ENCODE measurements around the gene CD99L2. TPM values are rescaled to one million over a fixed set of nuclear protein-coding genes. Genes with fewer than 3 reads are reported as not detected.

CD99L2 gene
- total RNA-seq, 1 experiment from 2014 or later: 7.3 TPM

DNA sequence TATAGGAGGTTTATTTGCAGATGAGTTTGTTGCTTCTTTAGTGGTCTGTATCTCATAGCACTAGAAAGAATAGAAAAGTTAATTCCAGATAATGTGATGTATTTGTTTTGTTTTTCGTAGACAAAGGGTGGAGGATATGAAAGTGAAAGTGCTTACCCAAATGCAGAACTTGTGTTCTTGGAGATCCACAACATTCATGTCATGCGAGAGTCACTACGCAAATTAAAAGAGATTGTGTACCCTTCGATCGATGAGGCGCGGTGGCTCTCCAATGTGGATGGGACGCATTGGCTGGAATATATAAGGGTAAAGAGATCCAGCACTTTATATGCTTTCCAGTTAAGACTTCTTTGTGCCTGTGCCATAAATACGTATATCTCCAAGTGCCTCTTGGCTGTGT lies 162.0 kb downstream of the CD99L2 start:
- H3K23ac ChIP-seq (ENCODE audit: insufficient read length, low read depth, low read length): no peak overlapping the region
- no peak overlapping the region for H3K4me2 ChIP-seq (ENCODE audit: insufficient read depth, insufficient read length, low read length)

More for the DNA sequence above, 162.0 kb downstream of the CD99L2 start:
- H3K4ac ChIP-seq (ENCODE audit: low read depth, low read length): no peak overlapping the region
- no peak overlapping the region for H2BK20ac ChIP-seq (ENCODE audit: low read depth, low read length, poor library complexity, severe bottlenecking)
- H2AFZ ChIP-seq (ENCODE audit: low read length): no peak overlapping the region
- H3K27ac Mint-ChIP-seq: no peak overlapping the region; a peak in 1 of 7 replicates
- H3K79me2 ChIP-seq (ENCODE audit: insufficient read depth, low read length): no peaks in the 10 kb centered on the region
- H3K23me2 ChIP-seq (ENCODE audit: insufficient read length, low read depth, low read length, poor library complexity, severe bottlenecking): no peaks in the 10 kb centered on the region
- H4K20me1 ChIP-seq (ENCODE audit: control insufficient read depth, insufficient read depth, insufficient read length): no peaks in the 10 kb centered on the region
- no peak overlapping the region for H3K56ac ChIP-seq (ENCODE audit: insufficient read length, low read depth, low read length)
- WGBS (ENCODE audit: extremely low coverage, insufficient read length, low lambda C conversion rate): 100% methylated on average over 1 of the region's 9 CpGs
- no peak overlapping the region for H3K18ac ChIP-seq (ENCODE audit: insufficient read length, low read depth, low read length)
- no peak overlapping the region for H2BK12ac ChIP-seq (ENCODE audit: insufficient read length, low read depth, low read length)
- no peak overlapping the region for H4K91ac ChIP-seq (ENCODE audit: insufficient read length, low read depth, low read length)
- H3K36me3 Mint-ChIP-seq (ENCODE audit: insufficient read depth in 1 of 3, low read depth in 3 of 3): peaks cover 18 to 70% (median 42%) of the 10 kb centered on the region in 3 experiments
- H3K4me1 Mint-ChIP-seq: no peaks in the 10 kb centered on the region
- H2AK5ac ChIP-seq (ENCODE audit: insufficient read length, low read length): no peak overlapping the region
- H2BK15ac ChIP-seq (ENCODE audit: low read depth, low read length): no peak overlapping the region
- DNase-seq: no peak
- no peaks in the 10 kb centered on the region for H3K27me3 ChIP-seq (ENCODE audit: insufficient read depth, low read length)
- peaks cover 71 to 77% of the 10 kb centered on the region in 2 experiments for H3K9me3 Mint-ChIP-seq
- H3K9ac ChIP-seq (ENCODE audit: extremely low read depth, insufficient read length, low read length): no peak overlapping the region
- TF ChIP-seq, protein P1, sequence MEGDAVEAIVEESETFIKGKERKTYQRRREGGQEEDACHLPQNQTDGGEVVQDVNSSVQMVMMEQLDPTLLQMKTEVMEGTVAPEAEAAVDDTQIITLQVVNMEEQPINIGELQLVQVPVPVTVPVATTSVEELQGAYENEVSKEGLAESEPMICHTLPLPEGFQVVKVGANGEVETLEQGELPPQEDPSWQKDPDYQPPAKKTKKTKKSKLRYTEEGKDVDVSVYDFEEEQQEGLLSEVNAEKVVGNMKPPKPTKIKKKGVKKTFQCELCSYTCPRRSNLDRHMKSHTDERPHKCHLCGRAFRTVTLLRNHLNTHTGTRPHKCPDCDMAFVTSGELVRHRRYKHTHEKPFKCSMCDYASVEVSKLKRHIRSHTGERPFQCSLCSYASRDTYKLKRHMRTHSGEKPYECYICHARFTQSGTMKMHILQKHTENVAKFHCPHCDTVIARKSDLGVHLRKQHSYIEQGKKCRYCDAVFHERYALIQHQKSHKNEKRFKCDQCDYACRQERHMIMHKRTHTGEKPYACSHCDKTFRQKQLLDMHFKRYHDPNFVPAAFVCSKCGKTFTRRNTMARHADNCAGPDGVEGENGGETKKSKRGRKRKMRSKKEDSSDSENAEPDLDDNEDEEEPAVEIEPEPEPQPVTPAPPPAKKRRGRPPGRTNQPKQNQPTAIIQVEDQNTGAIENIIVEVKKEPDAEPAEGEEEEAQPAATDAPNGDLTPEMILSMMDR (conservative IDR thresholded peaks at IDR 0.05): no peak
- no peaks in the 10 kb centered on the region for H3K4me1 ChIP-seq (ENCODE audit: insufficient read depth, low read length)
- no peak overlapping the region for H4K8ac ChIP-seq (replicated peaks; ENCODE audit: insufficient read length, low read depth, low read length)
- no peaks in the 10 kb centered on the region for H3K79me1 ChIP-seq (ENCODE audit: insufficient read depth, low read depth, low read length, poor library complexity, severe bottlenecking)
- H3K14ac ChIP-seq (ENCODE audit: insufficient read depth, low read length): no peak overlapping the region
- no peak overlapping the region for H3K4me3 Mint-ChIP-seq
- peaks cover 4% of the 10 kb centered on the region for H3K9me3 ChIP-seq (ENCODE audit: control insufficient read depth, low read depth, low read length)
- no peak overlapping the region for H2BK120ac ChIP-seq (ENCODE audit: low read depth, low read length, poor library complexity, severe bottlenecking)
- no peaks in the 10 kb centered on the region for H3K27me3 Mint-ChIP-seq (ENCODE audit: low read depth)
- H3K27ac ChIP-seq (ENCODE audit: insufficient read length, low read depth, low read length): no peak overlapping the region
- H3T11ph ChIP-seq (ENCODE audit: low read length): no peak overlapping the region
- H4K5ac ChIP-seq (ENCODE audit: insufficient read length, low read depth, low read length): no peak overlapping the region
- no peak overlapping the region for H2BK5ac ChIP-seq (ENCODE audit: insufficient read length, low read length)
